HepG2 (cell line): ENCODE measurements around the gene LAPTM4A. TPM values are rescaled to one million over a fixed set of nuclear protein-coding genes. Genes with fewer than 3 reads are reported as not detected.

Experiments used
- CEBPZ ChIP-seq: IDR thresholded peaks from 2 replicates; pipeline ENCODE4 v1.6.1; 2012; ENCODE audit warnings: low read length, improper control_type of control experiment
- CENPX ChIP-seq: sonication (generic); formaldehyde crosslinking; IDR thresholded peaks from 2 replicates; pipeline ENCODE4 v1.9.0; 2021; ENCODE audit warnings: mild to moderate bottlenecking, missing genetic modification reagents, moderate library complexity
- EHMT2 ChIP-seq: fragments of 200-600 bp; sonication (generic); IDR thresholded peaks from 2 replicates; pipeline ENCODE4 v1.7.0; 2017; ENCODE audit warnings: antibody characterized with exemption, low read depth, low read length, borderline replicate concordance
- IRF9 ChIP-seq: sonication (generic); formaldehyde crosslinking; IDR thresholded peaks from 2 replicates; pipeline ENCODE4 v1.8.0; 2022; ENCODE audit warnings: missing genetic modification reagents, mild to moderate bottlenecking, borderline replicate concordance
- KLF16 ChIP-seq, 2 experiments: sonication (generic) in 1 of 2; formaldehyde crosslinking in 1 of 2; IDR thresholded peaks; 2 replicates each; pipeline versions ENCODE4 v1.6.1 to v1.8.0; 2016 to 2023; ENCODE audit warnings: missing genetic modification reagents in 2 of 2, missing compliant biosample characterization in 1 of 2
- MLX ChIP-seq: IDR thresholded peaks from 2 replicates; pipeline ENCODE4 v1.6.1; 2016
- MYC ChIP-seq: sonication (generic); formaldehyde crosslinking; IDR thresholded peaks from 2 replicates; pipeline ENCODE4 v1.9.0; 2021; ENCODE audit warnings: missing genetic modification reagents, borderline replicate concordance
- NFYB ChIP-seq: sonication (generic); formaldehyde crosslinking; IDR thresholded peaks from 2 replicates; pipeline ENCODE4 v1.4.0; 2020; ENCODE audit warnings: missing genetic modification reagents
- POLR2AphosphoS5 ChIP-seq: IDR thresholded peaks from 2 replicates; pipeline ENCODE4 v1.6.1; 2012; ENCODE audit warnings: low read depth, low read length
- SMC3 ChIP-seq: IDR thresholded peaks from 2 replicates; pipeline ENCODE4 v1.6.1; 2011; ENCODE audit warnings: low read length, improper control_type of control experiment
- ZMAT3 ChIP-seq: sonication (generic); formaldehyde crosslinking; conservative IDR thresholded peaks from 2 replicates; pipeline ENCODE4 v1.7.0; 2021; ENCODE audit warnings: missing genetic modification reagents
- ZNF235 ChIP-seq: sonication (generic); formaldehyde crosslinking; IDR thresholded peaks from 2 replicates; pipeline ENCODE4 v1.8.1; 2023; ENCODE audit warnings: mild to moderate bottlenecking, missing genetic modification reagents, borderline replicate concordance
- ZNF343 ChIP-seq: sonication (generic); formaldehyde crosslinking; IDR thresholded peaks from 2 replicates; pipeline ENCODE4 v1.4.0; 2020; ENCODE audit warnings: mild to moderate bottlenecking, missing genetic modification reagents
- ZNF362 ChIP-seq: sonication (generic); formaldehyde crosslinking; IDR thresholded peaks from 2 replicates; pipeline ENCODE4 v1.4.0; 2020; ENCODE audit warnings: missing genetic modification reagents, mild to moderate bottlenecking, borderline replicate concordance
- ZNF430 ChIP-seq: sonication (generic); formaldehyde crosslinking; IDR thresholded peaks from 2 replicates; pipeline ENCODE4 v1.9.0; 2021; ENCODE audit warnings: mild to moderate bottlenecking, missing genetic modification reagents
- ZNF510 ChIP-seq: sonication (generic); formaldehyde crosslinking; IDR thresholded peaks from 2 replicates; pipeline ENCODE4 v1.4.0; 2020; ENCODE audit warnings: low read depth, mild to moderate bottlenecking, missing genetic modification reagents
- ZNF792 ChIP-seq: IDR thresholded peaks from 2 replicates; pipeline ENCODE4 v1.6.1; 2016
- polyA plus RNA-seq, 8 experiments: library from polyadenylated mRNA; depleted of rRNA in 3 of 8; stranded (reverse) in 7 of 8; unstranded in 1 of 8; fragments of >200 nt; fragmentation: Illumina TruSeq in 4 of 8; extraction: Trizol in 4 of 8; gene quantifications; 2 replicates each; pipeline versions ENCODE4 v1.2.1 to v1.2.3, GENCODE V29; 2011 to 2016; ENCODE audit warnings: low read depth in 4 of 8, missing spikeins in 1 of 8, mixed read lengths in 1 of 8; ENCODE audit not compliant: insufficient read depth in 1 of 8
- total RNA-seq, 5 experiments: library from RNA; depleted of rRNA; stranded (reverse); fragments of >200 nt; fragmentation: Illumina TruSeq; extraction: Trizol; gene quantifications; 2 replicates each; pipeline ENCODE4 v1.2.3, GENCODE V29; 2016; ENCODE audit warnings: low read depth in 1 of 5
- TF ChIP-seq, protein P1 (sequence below): sonication (generic); formaldehyde crosslinking; IDR thresholded peaks from 2 replicates; pipeline ENCODE4 v1.9.0; 2022; ENCODE audit warnings: low read depth, missing genetic modification reagents

LAPTM4A gene
- total and polyA plus RNA-seq, 2 of the 13 experiments (the other 11 are each of a cell fraction or from before 2014, with no cell fraction given) = 116 to 558 TPM

DNA sequence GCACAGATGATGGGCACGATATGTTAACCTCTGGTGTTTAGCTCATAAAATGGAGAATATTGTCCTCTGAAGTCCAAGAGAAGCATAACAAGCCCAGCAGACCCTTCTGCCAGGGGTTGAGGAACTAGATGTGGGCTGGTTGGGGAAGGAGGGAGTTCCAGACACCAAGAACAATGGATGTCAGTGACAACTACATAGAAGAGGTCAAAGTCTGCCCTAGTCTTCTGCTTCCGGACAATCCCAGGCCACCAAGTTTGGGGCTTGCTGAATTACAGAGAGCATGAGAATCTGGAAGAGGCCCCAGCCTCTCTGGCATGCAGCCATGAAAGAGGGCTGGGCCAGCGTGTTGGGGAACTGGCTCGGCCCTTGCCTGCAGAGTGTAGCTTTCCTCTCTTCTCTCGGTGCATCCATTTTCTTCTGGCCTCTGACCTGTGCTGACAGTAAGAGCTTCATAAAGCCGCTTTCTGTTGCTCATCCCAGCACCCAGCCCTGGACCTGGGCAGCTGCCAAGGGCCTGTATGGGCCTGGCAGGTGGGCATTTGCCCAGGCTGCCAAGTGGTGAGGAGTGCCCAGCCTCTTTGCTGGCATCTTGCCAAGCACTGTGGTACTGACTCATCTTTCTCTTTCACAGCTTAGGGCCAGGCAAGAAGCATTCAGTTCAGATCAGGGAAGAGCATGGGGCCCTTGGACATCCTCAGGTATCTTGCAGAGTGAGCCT lies 14.6 kb upstream of the LAPTM4A start (continued):
- TF ChIP-seq POLR2AphosphoS5 = no peak
- TF ChIP-seq ZNF362 (CRISPR knock-in tag) = no peak
- TF ChIP-seq ZNF510 (CRISPR knock-in tag) = no peak
- TF ChIP-seq IRF9 (CRISPR knock-in tag) = peak; percentile 58; the same call in 1 of the 2 replicates
- 0 out of 2 replicates have a peak, but pooled peaks have one; percentile 50 for TF ChIP-seq ZMAT3 (CRISPR knock-in tag)
- TF ChIP-seq ZNF343 (CRISPR knock-in tag) = peak; percentile 54; the same call in 1 of the 2 replicates
- TF ChIP-seq ZNF792 = 0 out of 2 replicates have a peak, but pooled peaks have one; percentile 39
- no peak for TF ChIP-seq SMC3
- TF ChIP-seq CEBPZ = no peak
- no peak for TF ChIP-seq ZNF235
- TF ChIP-seq, protein P1, sequence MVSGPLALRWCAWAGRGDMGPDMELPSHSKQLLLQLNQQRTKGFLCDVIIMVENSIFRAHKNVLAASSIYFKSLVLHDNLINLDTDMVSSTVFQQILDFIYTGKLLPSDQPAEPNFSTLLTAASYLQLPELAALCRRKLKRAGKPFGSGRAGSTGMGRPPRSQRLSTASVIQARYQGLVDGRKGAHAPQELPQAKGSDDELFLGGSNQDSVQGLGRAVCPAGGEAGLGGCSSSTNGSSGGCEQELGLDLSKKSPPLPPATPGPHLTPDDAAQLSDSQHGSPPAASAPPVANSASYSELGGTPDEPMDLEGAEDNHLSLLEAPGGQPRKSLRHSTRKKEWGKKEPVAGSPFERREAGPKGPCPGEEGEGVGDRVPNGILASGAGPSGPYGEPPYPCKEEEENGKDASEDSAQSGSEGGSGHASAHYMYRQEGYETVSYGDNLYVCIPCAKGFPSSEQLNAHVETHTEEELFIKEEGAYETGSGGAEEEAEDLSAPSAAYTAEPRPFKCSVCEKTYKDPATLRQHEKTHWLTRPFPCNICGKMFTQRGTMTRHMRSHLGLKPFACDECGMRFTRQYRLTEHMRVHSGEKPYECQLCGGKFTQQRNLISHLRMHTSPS = peak; percentile 95
- peak; percentile 44; the same call in 1 of the 2 replicates for TF ChIP-seq EHMT2
- 0 out of 2 replicates have a peak, but pooled peaks have one; percentile 32 for TF ChIP-seq MLX (CRISPR knock-in tag)
- peak in 1 of 2 experiments; percentile 79; a peak in 2 of 4 replicates for TF ChIP-seq KLF16 (CRISPR knock-in tag; IDR thresholded peaks at IDR 0.05)
- no peak for TF ChIP-seq NFYB
- TF ChIP-seq ZNF430 (CRISPR knock-in tag) = peak; percentile 77; the same call in 1 of the 2 replicates
- TF ChIP-seq MYC = peak; percentile 50; the same call in 1 of the 2 replicates
- TF ChIP-seq CENPX (CRISPR knock-in tag) = no peak
